ENCODE measurements around the gene PXDN.

PXDN gene

GRCh38 chr2:1651121-1652033 is 92.9 kb downstream of the PXDN start:
- no peak for TF ChIP-seq CTCF (conservative IDR thresholded peaks at IDR 0.05; ENCODE audit: low read depth, low read length)
- DNase-seq (ENCODE audit: low read depth), result no peak
- H3K4me3 ChIP-seq (ENCODE audit: low read depth, low read length), result no peak overlapping the region

- H3K4me3 ChIP-seq (ENCODE audit: low read depth, low read length), result no peak overlapping the region
- no peak for DNase-seq (ENCODE audit: low read depth)
- no peak for TF ChIP-seq CTCF (conservative IDR thresholded peaks at IDR 0.05; ENCODE audit: low read depth, low read length)
Measured at GRCh38 chr2:1650085-1650872, 94.0 kb downstream of the PXDN start.

GRCh38 chr2:1649103-1650084 is 94.9 kb downstream of the PXDN start:
- no peak overlapping the region for H3K4me3 ChIP-seq (ENCODE audit: low read depth, low read length)
- no peak for TF ChIP-seq CTCF (conservative IDR thresholded peaks at IDR 0.05; ENCODE audit: low read depth, low read length)
- DNase-seq (ENCODE audit: low read depth), result no peak

- no peak overlapping the region for H3K4me3 ChIP-seq (ENCODE audit: low read depth, low read length)
- DNase-seq (ENCODE audit: low read depth), result no peak
- no peak for TF ChIP-seq CTCF (conservative IDR thresholded peaks at IDR 0.05; ENCODE audit: low read depth, low read length)
Measured at GRCh38 chr2:1648241-1649102, 95.8 kb downstream of the PXDN start.

GRCh38 chr2:1647417-1648240 is 96.7 kb downstream of the PXDN start:
- H3K4me3 ChIP-seq (ENCODE audit: low read depth, low read length), result no peak overlapping the region
- DNase-seq (ENCODE audit: low read depth), result no peak
- TF ChIP-seq CTCF (conservative IDR thresholded peaks at IDR 0.05; ENCODE audit: low read depth, low read length), result no peak

Data from choroid plexus epithelial cell (primary cell).